HUDEP-2 (cell line): ENCODE data around the gene ALDOC.
"Not testable (repeated sequence)": the region's sequence is repeated elsewhere in the genome, so short reads cannot be mapped to it uniquely, and the experiment has no call there.

ENCODE experiments used
- DNase-seq, 76 experiments: peaks; one replicate each; lab custom pipeline; 2025; ENCODE audit not compliant: unreplicated experiment in 76 of 76; lab: John Stamatoyannopoulos, UW

ALDOC gene

GRCh38 chr17:28584434-28584833 is 7.7 kb upstream of the ALDOC start:
- no peak for DNase-seq

- no peak for DNase-seq
Observed at GRCh38 chr17:28582513-28582912, 5.8 kb upstream of the ALDOC start.

GRCh38 chr17:28580959-28581358 is 4.3 kb upstream of the ALDOC start:
- no peak for DNase-seq

- no peak for DNase-seq
Observed at GRCh38 chr17:28579526-28579925, 2.8 kb upstream of the ALDOC start.

- no peak for DNase-seq
Observed at GRCh38 chr17:28578246-28579195, 1.8 kb upstream of the ALDOC start.

GRCh38 chr17:28577466-28577824 is 750 bp upstream of the ALDOC start:
- DNase-seq = no peak

- not testable (repeated sequence) for DNase-seq
Observed at GRCh38 chr17:28576016-28576415, 679 bp downstream of the ALDOC start.

- peak in 58 of 76 experiments; percentile 6 to 70 (median 40) for DNase-seq
Observed at GRCh38 chr17:28575126-28575795, 1.4 kb downstream of the ALDOC start.

- DNase-seq = no peak
Observed at GRCh38 chr17:28574526-28574925, 2.2 kb downstream of the ALDOC start.

- DNase-seq = no peak
Observed at GRCh38 chr17:28573966-28574480, 2.7 kb downstream of the ALDOC start.

GRCh38 chr17:28573521-28573920 is 3.2 kb downstream of the ALDOC start:
- DNase-seq = no peak

- no peak for DNase-seq
Observed at GRCh38 chr17:28573040-28573380, 3.7 kb downstream of the ALDOC start.

- DNase-seq = peak in 2 of 76 experiments; percentile 4 to 42
Observed at GRCh38 chr17:28572259-28573039, 4.2 kb downstream of the ALDOC start.

GRCh38 chr17:28571361-28572122 is 5.2 kb downstream of the ALDOC start, which contains the start of gene PIGS:
PIGS (minus strand) TSS chr17:28571524; CDS start chr17:28571496, 28 bp downstream.
- peak in 74 of 76 experiments; percentile 45 to 94 (median 86) for DNase-seq

GRCh38 chr17:28570716-28571360 is 5.9 kb downstream of the ALDOC start:
- peak in 41 of 76 experiments; percentile 3 to 48 (median 23) for DNase-seq

GRCh38 chr17:28569446-28569845 is 7.2 kb downstream of the ALDOC start:
- no peak for DNase-seq

GRCh38 chr17:28567604-28568003 is 9.1 kb downstream of the ALDOC start:
- DNase-seq = no peak

- DNase-seq = no peak
Observed at GRCh38 chr17:28563475-28563874, 13.2 kb downstream of the ALDOC start.

- DNase-seq = no peak
Observed at GRCh38 chr17:28555022-28555421, 21.7 kb downstream of the ALDOC start.

GRCh38 chr17:28554565-28554964 is 22.1 kb downstream of the ALDOC start:
- no peak for DNase-seq
